B cell (primary cell): ENCODE results near the gene MBP. TPM values are rescaled to one million over a fixed set of nuclear protein-coding genes. Genes with fewer than 3 reads are reported as not detected.

Experiments used
- ATAC-seq: fragments of 200-7000 bp; cut with Tn5 transposase; one replicate; pipeline ENCODE4 v1.10.0; 2021; ENCODE audit warnings: low read depth, mild to moderate bottlenecking, moderate number of reproducible peaks, moderate library complexity
- CTCF ChIA-PET: fragments of 350-600 bp; sonication (Branson Sonifier 250); formaldehyde crosslinking; loops from one replicate; lab custom pipeline; 2021; ENCODE audit warnings: antibody characterized with exemption, inconsistent platforms; lab: Charles Lee
- POLR2A ChIA-PET: fragments of 350-600 bp; sonication (Branson Sonifier 250); formaldehyde crosslinking; loops from one replicate; lab custom pipeline; 2021; ENCODE audit warnings: antibody characterized with exemption; lab: Charles Lee
- DNase-seq: peaks from one replicate; pipeline ENCODE4 v3.0.0; 2013
- H2AFZ ChIP-seq: 2 replicates; pipeline ENCODE4 v1.6.1; 2012; ENCODE audit warnings: mild to moderate bottlenecking, low read depth, low read length; ENCODE audit not compliant: insufficient read depth, poor library complexity, severe bottlenecking
- H3K27ac ChIP-seq, 2 donors: 1 replicate in 1 of 2; 2 replicates in 1 of 2; pipeline ENCODE4 v1.5.1; 2012 to 2013; ENCODE audit warnings: low read length in 2 of 2, mild to moderate bottlenecking in 2 of 2, moderate library complexity in 1 of 2
- H3K27me3 ChIP-seq, 4 experiments: fragments of 200-600 bp in 1 of 4; sonication (generic) in 1 of 4; replicated peaks in 1 of 4; 1 replicate in 2 of 4; 2 replicates in 2 of 4; pipeline versions ENCODE4 v1.6.1 to v1.7.0; 2013 to 2016; ENCODE audit warnings: low read length in 3 of 4, mild to moderate bottlenecking in 2 of 4, mixed read lengths in 1 of 4, moderate library complexity in 1 of 4; ENCODE audit not compliant: insufficient read depth in 4 of 4, control insufficient read depth in 3 of 4; ENCODE audit errors: control extremely low read depth in 1 of 4
- H3K36me3 ChIP-seq, 2 experiments: replicated peaks in 1 of 2; 1 replicate in 1 of 2; 2 replicates in 1 of 2; pipeline versions ENCODE4 v1.6.1 to v1.7.1; 2013; ENCODE audit warnings: low read length in 1 of 2; ENCODE audit not compliant: insufficient read depth in 2 of 2, control insufficient read depth in 1 of 2; ENCODE audit errors: control extremely low read depth in 1 of 2, extremely low read depth in 1 of 2
- H3K4me1 ChIP-seq, 2 donors: fragments of 200-600 bp in 1 of 2; sonication (generic) in 1 of 2; 1 replicate in 1 of 2; 2 replicates in 1 of 2; pipeline versions ENCODE4 v1.5.1 to v1.6.1; 2013 to 2017; ENCODE audit warnings: low read length in 2 of 2; ENCODE audit not compliant: control insufficient read depth in 2 of 2, insufficient read depth in 2 of 2
- H3K4me2 ChIP-seq: replicated peaks from 2 replicates; pipeline ENCODE3; 2012; ENCODE audit warnings: mild to moderate bottlenecking, low read depth, low read length; ENCODE audit not compliant: poor library complexity, severe bottlenecking
- H3K4me3 ChIP-seq, 5 experiments: fragments of 200-600 bp in 1 of 5; sonication (generic) in 1 of 5; 1 replicate in 3 of 5; 2 replicates in 2 of 5; pipeline versions ENCODE4 v1.5.1 to v1.7.0; 2011 to 2016; ENCODE audit warnings: low read length in 4 of 5, mild to moderate bottlenecking in 4 of 5, low read depth in 2 of 5, control low read depth in 1 of 5, moderate library complexity in 1 of 5; ENCODE audit not compliant: insufficient read depth in 1 of 5; ENCODE audit errors: control extremely low read depth in 1 of 5, extremely low read depth in 1 of 5
- H3K79me2 ChIP-seq: fragments of 200-600 bp; sonication (generic); one replicate; pipeline ENCODE4 v1.6.0; 2016; ENCODE audit warnings: low read length; ENCODE audit not compliant: control insufficient read depth, insufficient read depth
- H3K9ac ChIP-seq: fragments of 200-600 bp; sonication (generic); 2 replicates; pipeline ENCODE4 v1.6.1; 2017; ENCODE audit warnings: mild to moderate bottlenecking, low read length, moderate library complexity
- H3K9me3 ChIP-seq, 3 donors: one replicate each; pipeline versions ENCODE4 v1.6.1 to v1.7.1; 2013; ENCODE audit warnings: low read length in 2 of 3; ENCODE audit not compliant: control insufficient read depth in 2 of 3, insufficient read depth in 1 of 3; ENCODE audit errors: control extremely low read depth in 1 of 3
- H4K20me1 ChIP-seq: 2 replicates; pipeline ENCODE4 v1.6.0; 2012; ENCODE audit warnings: mild to moderate bottlenecking, low read length; ENCODE audit not compliant: insufficient read depth, control insufficient read depth, poor library complexity, severe bottlenecking
- H3K27ac Mint-ChIP-seq: one replicate; pipeline ENCODE4 v1.8.0; 2021; ENCODE audit warnings: mixed read lengths
- H3K27me3 Mint-ChIP-seq: one replicate; pipeline ENCODE4 v1.8.0; 2021; ENCODE audit warnings: mixed read lengths
- H3K4me1 Mint-ChIP-seq: one replicate; pipeline ENCODE4 v1.8.0; 2021; ENCODE audit warnings: mixed read lengths
- H3K4me3 Mint-ChIP-seq: one replicate; pipeline ENCODE4 v1.8.0; 2021; ENCODE audit warnings: mixed read lengths
- H3K9me3 Mint-ChIP-seq: one replicate; pipeline ENCODE4 v1.8.0; 2022; ENCODE audit warnings: mixed read lengths; ENCODE audit not compliant: insufficient read depth
- CTCF ChIP-seq: fragments of 200-600 bp; IDR thresholded peaks from one replicate; pipeline ENCODE4 v1.8.0; 2022; ENCODE audit warnings: antibody characterized with exemption, mild to moderate bottlenecking
- EZH2 ChIP-seq: IDR thresholded peaks from 2 replicates; pipeline ENCODE4 v1.6.1; 2012; ENCODE audit warnings: borderline replicate concordance, low read depth, mild to moderate bottlenecking, moderate library complexity, low read length; ENCODE audit not compliant: insufficient read depth, poor library complexity, severe bottlenecking
- WGBS: methylation state at CpG from one replicate; pipeline ENCODE4 v1.1.5; 2013; ENCODE audit warnings: missing lambda C conversion rate; ENCODE audit not compliant: insufficient coverage; 5-methylcytosine and 5-hydroxymethylcytosine counted together
- intact Hi-C: fragments of 100-400 bp; cut with micrococcal nuclease; formaldehyde crosslinking; loops from one replicate; pipeline ENCODE4 v1.10.0; 2022
- polyA plus RNA-seq: library from polyadenylated mRNA; depleted of rRNA; stranded (reverse); fragments of >200 nt; gene quantifications from 2 replicates; pipeline ENCODE4 v1.2.3, GENCODE V29; 2012
- total RNA-seq, 2 donors: library from RNA; stranded (reverse); fragments of 120-200 nt in 1 of 2; gene quantifications; 1 replicate in 1 of 2; 2 replicates in 1 of 2; pipeline versions ENCODE4 v1.2.3 to v1.2.4, GENCODE V29; 2013 to 2022

Gene MBP
- total and polyA plus RNA-seq, 2 donors (not counting 1 experiment from before 2014, with no cell fraction given) = 30.1 to 192 TPM

- ATAC-seq (no peak), DNase-seq (no peak)
- TF ChIP-seq CTCF (no peak), EZH2 (no peak)
- intact Hi-C loops = no loop called here
- Histone ChIP-seq H3K9me3 (peaks cover 0 to 7% (median 0%) of the 10 kb centered on the region in 3 donors), H3K79me2 (no peaks in the 10 kb centered on the region), H3K36me3 (no peaks in the 10 kb centered on the region), H3K4me2 (no peak overlapping the region), H3K4me1 (no peaks in the 10 kb centered on the region), H3K27ac (no peak overlapping the region), H3K4me3 (no peak overlapping the region), H3K9ac (no peak overlapping the region), H2AFZ (no peak overlapping the region), H4K20me1 (no peaks in the 10 kb centered on the region), H3K27me3 (peaks cover 0 to 2% (median 1%) of the 10 kb centered on the region in 4 experiments)
- 100% methylated on average over 3 of the region's 5 CpGs for WGBS
- no peak overlapping the region for H3K27ac Mint-ChIP-seq
- no peaks in the 10 kb centered on the region for H3K4me1 Mint-ChIP-seq
- POLR2A ChIA-PET = no interaction called here
- peaks cover 13% of the 10 kb centered on the region for H3K27me3 Mint-ChIP-seq
- H3K9me3 Mint-ChIP-seq = no peaks in the 10 kb centered on the region
- H3K4me3 Mint-ChIP-seq = no peak overlapping the region
- CTCF ChIA-PET = no interaction called here
Observed at GRCh38 chr18:77167251-77167650, 34.7 kb upstream of the MBP start.

GRCh38 chr18:77166523-77166922 lies 33.9 kb upstream of the MBP start:
- Mint-ChIP-seq H3K27me3 (peaks cover 13% of the 10 kb centered on the region), H3K4me3 (no peak overlapping the region), H3K4me1 (peaks cover under 1% of the 10 kb centered on the region), H3K27ac (no peak overlapping the region), H3K9me3 (no peaks in the 10 kb centered on the region)
- Histone ChIP-seq H3K9me3 (peaks cover 0 to 7% (median 0%) of the 10 kb centered on the region in 3 donors), H3K79me2 (no peaks in the 10 kb centered on the region), H3K36me3 (no peaks in the 10 kb centered on the region), H2AFZ (no peak overlapping the region), H3K9ac (no peak overlapping the region), H3K4me3 (no peak overlapping the region), H3K4me2 (no peak overlapping the region), H3K4me1 (no peaks in the 10 kb centered on the region), H3K27ac (no peak overlapping the region), H4K20me1 (no peaks in the 10 kb centered on the region), H3K27me3 (peaks cover 0 to 2% (median 1%) of the 10 kb centered on the region in 4 experiments)
- ChIA-PET CTCF (no interaction called here), POLR2A (no interaction called here)
- no peak for DNase-seq
- TF ChIP-seq CTCF (no peak), EZH2 (no peak)
- intact Hi-C loops = no loop called here
- 91% methylated on average over 10 of the region's 11 CpGs for WGBS
- ATAC-seq = no peak
